SK-N-SH treated with all-trans-retinoic acid at 6 μM for 48 hours (cell line): ENCODE data around the gene TTLL7.

Experiments
- ATAC-seq: fragments of 200-7000 bp; cut with Tn5 transposase; 3 replicates; pipeline ENCODE4 v1.9.1; 2020; ENCODE audit warnings: mild to moderate bottlenecking, moderate library complexity
- ARNTL ChIP-seq: fragments of 450-650 bp; formaldehyde crosslinking; IDR thresholded peaks from 2 replicates; pipeline ENCODE4 v1.5.0; 2020; ENCODE audit warnings: low read depth, mild to moderate bottlenecking, moderate library complexity, borderline replicate concordance
- BACH2 ChIP-seq: fragments of 250-450 bp; sonication (Bioruptor Pico); IDR thresholded peaks from 2 replicates; pipeline ENCODE4 v1.9.0; 2021; ENCODE audit warnings: mild to moderate bottlenecking, borderline replicate concordance
- CSDC2 ChIP-seq: fragments of 250-450 bp; sonication (Bioruptor Pico); IDR thresholded peaks from 2 replicates; pipeline ENCODE4 v1.5.0; 2020; ENCODE audit warnings: mild to moderate bottlenecking, moderate library complexity
- ESRRG ChIP-seq: fragments of 250-450 bp; sonication (Bioruptor Pico); IDR thresholded peaks from 2 replicates; pipeline ENCODE4 v1.6.1; 2021; ENCODE audit warnings: mild to moderate bottlenecking
- GLIS3 ChIP-seq: fragments of 250-450 bp; sonication (Bioruptor Pico); IDR thresholded peaks from 2 replicates; pipeline ENCODE4 v1.5.0; 2020; ENCODE audit warnings: mild to moderate bottlenecking, moderate library complexity
- OSR1 ChIP-seq: fragments of 250-450 bp; sonication (Bioruptor Pico); IDR thresholded peaks from 2 replicates; pipeline ENCODE4 v1.8.0; 2022; ENCODE audit warnings: moderate library complexity, mild to moderate bottlenecking, inconsistent platforms
- PPARA ChIP-seq: fragments of 250-450 bp; sonication (Bioruptor Pico); IDR thresholded peaks from 2 replicates; pipeline ENCODE4 v1.5.0; 2020; ENCODE audit warnings: mild to moderate bottlenecking, borderline replicate concordance
- RARB ChIP-seq: fragments of 250-450 bp; sonication (Bioruptor Pico); IDR thresholded peaks from 2 replicates; pipeline ENCODE4 v1.8.0; 2021; ENCODE audit warnings: mild to moderate bottlenecking, moderate library complexity
- SNAI2 ChIP-seq: fragments of 250-450 bp; sonication (Bioruptor Pico); IDR thresholded peaks from 2 replicates; pipeline ENCODE4 v1.5.0; 2020; ENCODE audit warnings: mild to moderate bottlenecking, moderate library complexity
- TCF4 ChIP-seq: fragments of 250-450 bp; sonication (Bioruptor Pico); IDR thresholded peaks from 2 replicates; pipeline ENCODE4 v1.8.0; 2021; ENCODE audit warnings: mild to moderate bottlenecking, moderate library complexity, borderline replicate concordance
- TOX ChIP-seq: fragments of 250-450 bp; sonication (Bioruptor Pico); IDR thresholded peaks from 2 replicates; pipeline ENCODE4 v1.8.0; 2021; ENCODE audit warnings: mild to moderate bottlenecking, moderate library complexity, borderline replicate concordance
- ZC3H10 ChIP-seq: fragments of 250-450 bp; sonication (Bioruptor Pico); IDR thresholded peaks from 2 replicates; pipeline ENCODE4 v1.5.1; 2021; ENCODE audit warnings: mild to moderate bottlenecking, moderate library complexity
- ZFP3 ChIP-seq: fragments of 250-450 bp; sonication (Bioruptor Pico); IDR thresholded peaks from 2 replicates; pipeline ENCODE4 v1.5.0; 2020; ENCODE audit warnings: mild to moderate bottlenecking, moderate library complexity
- ZFP30 ChIP-seq: fragments of 450-650 bp; formaldehyde crosslinking; IDR thresholded peaks from 2 replicates; pipeline ENCODE4 v1.5.0; 2022; ENCODE audit warnings: mild to moderate bottlenecking, moderate library complexity
- ZNF565 ChIP-seq: fragments of 450-650 bp; formaldehyde crosslinking; conservative IDR thresholded peaks from 2 replicates; pipeline ENCODE4 v1.5.0; 2020; ENCODE audit warnings: low read depth, mild to moderate bottlenecking, moderate library complexity
- ZNF8 ChIP-seq: fragments of 450-650 bp; formaldehyde crosslinking; IDR thresholded peaks from 2 replicates; pipeline ENCODE4 v1.5.0; 2020; ENCODE audit warnings: mild to moderate bottlenecking, moderate library complexity
- TF ChIP-seq, protein P1 (sequence below): fragments of 250-450 bp; sonication (Bioruptor Pico); IDR thresholded peaks from 2 replicates; pipeline ENCODE4 v1.8.0; 2020; ENCODE audit warnings: mild to moderate bottlenecking, moderate library complexity, borderline replicate concordance
- TF ChIP-seq, protein P2 (sequence below): fragments of 250-450 bp; sonication (Bioruptor Pico); IDR thresholded peaks from 2 replicates; pipeline ENCODE4 v1.8.0; 2021; ENCODE audit warnings: low read depth, mild to moderate bottlenecking, moderate library complexity, borderline replicate concordance
- TF ChIP-seq, protein P3 (sequence below): fragments of 250-450 bp; sonication (Bioruptor Pico); IDR thresholded peaks from 2 replicates; pipeline ENCODE4 v1.5.0; 2020; ENCODE audit warnings: mild to moderate bottlenecking, moderate library complexity

The TTLL7 gene

DNA sequence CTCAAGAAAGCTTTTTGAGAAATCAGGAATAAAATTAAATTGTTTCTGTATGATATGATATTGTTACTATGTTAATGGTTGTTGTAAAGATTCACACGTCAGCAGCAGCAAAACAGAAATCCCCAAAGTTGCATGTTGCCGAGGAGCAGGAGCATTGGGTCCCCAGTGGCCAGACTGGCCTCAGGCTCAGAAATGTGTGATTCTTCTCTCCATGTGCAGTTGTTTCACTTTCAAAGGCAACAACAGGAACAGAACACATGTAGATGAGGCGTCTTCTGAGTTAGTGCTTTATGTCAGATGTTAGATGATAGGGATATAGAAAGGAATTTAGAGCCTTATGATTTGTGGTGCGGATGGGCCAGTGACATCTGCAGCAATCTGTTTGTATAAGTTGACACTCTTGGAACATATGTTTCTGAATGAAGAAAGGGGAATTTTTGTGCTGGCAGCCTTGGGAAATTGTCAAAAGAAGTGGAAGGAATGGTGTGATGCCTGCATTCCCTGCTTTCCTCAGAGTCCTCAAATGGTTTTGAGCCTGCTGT lies 2.1 kb upstream of the TTLL7 start (continued):
- TF ChIP-seq, protein P1, sequence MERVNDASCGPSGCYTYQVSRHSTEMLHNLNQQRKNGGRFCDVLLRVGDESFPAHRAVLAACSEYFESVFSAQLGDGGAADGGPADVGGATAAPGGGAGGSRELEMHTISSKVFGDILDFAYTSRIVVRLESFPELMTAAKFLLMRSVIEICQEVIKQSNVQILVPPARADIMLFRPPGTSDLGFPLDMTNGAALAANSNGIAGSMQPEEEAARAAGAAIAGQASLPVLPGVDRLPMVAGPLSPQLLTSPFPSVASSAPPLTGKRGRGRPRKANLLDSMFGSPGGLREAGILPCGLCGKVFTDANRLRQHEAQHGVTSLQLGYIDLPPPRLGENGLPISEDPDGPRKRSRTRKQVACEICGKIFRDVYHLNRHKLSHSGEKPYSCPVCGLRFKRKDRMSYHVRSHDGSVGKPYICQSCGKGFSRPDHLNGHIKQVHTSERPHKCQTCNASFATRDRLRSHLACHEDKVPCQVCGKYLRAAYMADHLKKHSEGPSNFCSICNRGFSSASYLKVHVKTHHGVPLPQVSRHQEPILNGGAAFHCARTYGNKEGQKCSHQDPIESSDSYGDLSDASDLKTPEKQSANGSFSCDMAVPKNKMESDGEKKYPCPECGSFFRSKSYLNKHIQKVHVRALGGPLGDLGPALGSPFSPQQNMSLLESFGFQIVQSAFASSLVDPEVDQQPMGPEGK (CRISPR knock-in tag): no peak
- TF ChIP-seq RARB (CRISPR knock-in tag): no peak
- TF ChIP-seq TOX: no peak
- no peak for TF ChIP-seq ZNF8 (CRISPR knock-in tag)
- no peak for TF ChIP-seq ARNTL (CRISPR knock-in tag)
- no peak for TF ChIP-seq ZNF565 (CRISPR knock-in tag)
- TF ChIP-seq ZFP3 (CRISPR knock-in tag): no peak

DNA sequence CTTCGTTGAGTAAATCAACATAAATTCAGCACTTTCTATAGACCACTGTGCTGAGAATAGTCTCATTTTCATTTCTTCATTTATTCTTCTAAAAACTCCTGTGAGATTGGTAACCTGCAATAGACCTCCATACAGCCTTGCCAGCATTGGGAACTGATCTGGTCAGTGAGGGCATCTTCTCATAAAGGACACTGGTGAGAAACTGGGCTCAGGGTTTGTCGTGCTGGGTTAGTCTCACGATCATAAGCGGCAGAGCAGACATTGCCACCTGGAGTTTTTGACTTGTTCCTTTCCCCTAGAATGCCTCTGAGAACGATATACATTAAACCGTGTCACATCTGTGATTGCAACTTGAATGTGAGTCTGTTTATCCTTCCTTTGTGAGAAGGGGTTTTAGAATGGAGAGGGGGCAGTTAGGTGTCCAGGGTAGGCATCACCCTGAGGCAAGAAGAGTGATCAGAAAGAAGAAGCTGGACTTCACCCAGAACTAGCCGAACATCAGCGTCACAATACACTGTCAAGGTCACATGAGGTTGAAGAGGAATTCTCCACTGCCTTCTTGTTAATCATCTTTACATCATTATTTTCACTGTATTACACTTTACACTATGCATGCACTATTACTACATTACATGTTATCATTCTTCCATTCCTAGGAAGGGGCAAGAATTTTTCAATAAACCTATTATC lies 1.4 kb upstream of the TTLL7 start:
- ATAC-seq: no peak
- TF ChIP-seq, protein P2, sequence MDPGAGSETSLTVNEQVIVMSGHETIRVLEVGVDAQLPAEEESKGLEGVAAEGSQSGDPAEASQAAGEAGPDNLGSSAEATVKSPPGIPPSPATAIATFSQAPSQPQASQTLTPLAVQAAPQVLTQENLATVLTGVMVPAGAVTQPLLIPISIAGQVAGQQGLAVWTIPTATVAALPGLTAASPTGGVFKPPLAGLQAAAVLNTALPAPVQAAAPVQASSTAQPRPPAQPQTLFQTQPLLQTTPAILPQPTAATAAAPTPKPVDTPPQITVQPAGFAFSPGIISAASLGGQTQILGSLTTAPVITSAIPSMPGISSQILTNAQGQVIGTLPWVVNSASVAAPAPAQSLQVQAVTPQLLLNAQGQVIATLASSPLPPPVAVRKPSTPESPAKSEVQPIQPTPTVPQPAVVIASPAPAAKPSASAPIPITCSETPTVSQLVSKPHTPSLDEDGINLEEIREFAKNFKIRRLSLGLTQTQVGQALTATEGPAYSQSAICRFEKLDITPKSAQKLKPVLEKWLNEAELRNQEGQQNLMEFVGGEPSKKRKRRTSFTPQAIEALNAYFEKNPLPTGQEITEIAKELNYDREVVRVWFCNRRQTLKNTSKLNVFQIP: no peak
- TF ChIP-seq ZFP3 (CRISPR knock-in tag) (no peak), GLIS3 (CRISPR knock-in tag) (no peak), BACH2 (CRISPR knock-in tag) (no peak), ESRRG (no peak), SNAI2 (CRISPR knock-in tag) (no peak), TOX (no peak), ZNF565 (CRISPR knock-in tag) (no peak), ZC3H10 (CRISPR knock-in tag) (no peak), RARB (CRISPR knock-in tag) (no peak), ZNF8 (CRISPR knock-in tag) (no peak), CSDC2 (CRISPR knock-in tag) (no peak), ZFP30 (CRISPR knock-in tag) (no peak), ARNTL (CRISPR knock-in tag) (no peak)
- TF ChIP-seq, protein P3, sequence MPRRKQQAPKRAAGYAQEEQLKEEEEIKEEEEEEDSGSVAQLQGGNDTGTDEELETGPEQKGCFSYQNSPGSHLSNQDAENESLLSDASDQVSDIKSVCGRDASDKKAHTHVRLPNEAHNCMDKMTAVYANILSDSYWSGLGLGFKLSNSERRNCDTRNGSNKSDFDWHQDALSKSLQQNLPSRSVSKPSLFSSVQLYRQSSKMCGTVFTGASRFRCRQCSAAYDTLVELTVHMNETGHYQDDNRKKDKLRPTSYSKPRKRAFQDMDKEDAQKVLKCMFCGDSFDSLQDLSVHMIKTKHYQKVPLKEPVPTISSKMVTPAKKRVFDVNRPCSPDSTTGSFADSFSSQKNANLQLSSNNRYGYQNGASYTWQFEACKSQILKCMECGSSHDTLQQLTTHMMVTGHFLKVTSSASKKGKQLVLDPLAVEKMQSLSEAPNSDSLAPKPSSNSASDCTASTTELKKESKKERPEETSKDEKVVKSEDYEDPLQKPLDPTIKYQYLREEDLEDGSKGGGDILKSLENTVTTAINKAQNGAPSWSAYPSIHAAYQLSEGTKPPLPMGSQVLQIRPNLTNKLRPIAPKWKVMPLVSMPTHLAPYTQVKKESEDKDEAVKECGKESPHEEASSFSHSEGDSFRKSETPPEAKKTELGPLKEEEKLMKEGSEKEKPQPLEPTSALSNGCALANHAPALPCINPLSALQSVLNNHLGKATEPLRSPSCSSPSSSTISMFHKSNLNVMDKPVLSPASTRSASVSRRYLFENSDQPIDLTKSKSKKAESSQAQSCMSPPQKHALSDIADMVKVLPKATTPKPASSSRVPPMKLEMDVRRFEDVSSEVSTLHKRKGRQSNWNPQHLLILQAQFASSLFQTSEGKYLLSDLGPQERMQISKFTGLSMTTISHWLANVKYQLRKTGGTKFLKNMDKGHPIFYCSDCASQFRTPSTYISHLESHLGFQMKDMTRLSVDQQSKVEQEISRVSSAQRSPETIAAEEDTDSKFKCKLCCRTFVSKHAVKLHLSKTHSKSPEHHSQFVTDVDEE (CRISPR knock-in tag): no peak
- TF ChIP-seq, protein P1 (CRISPR knock-in tag): no peak

DNA sequence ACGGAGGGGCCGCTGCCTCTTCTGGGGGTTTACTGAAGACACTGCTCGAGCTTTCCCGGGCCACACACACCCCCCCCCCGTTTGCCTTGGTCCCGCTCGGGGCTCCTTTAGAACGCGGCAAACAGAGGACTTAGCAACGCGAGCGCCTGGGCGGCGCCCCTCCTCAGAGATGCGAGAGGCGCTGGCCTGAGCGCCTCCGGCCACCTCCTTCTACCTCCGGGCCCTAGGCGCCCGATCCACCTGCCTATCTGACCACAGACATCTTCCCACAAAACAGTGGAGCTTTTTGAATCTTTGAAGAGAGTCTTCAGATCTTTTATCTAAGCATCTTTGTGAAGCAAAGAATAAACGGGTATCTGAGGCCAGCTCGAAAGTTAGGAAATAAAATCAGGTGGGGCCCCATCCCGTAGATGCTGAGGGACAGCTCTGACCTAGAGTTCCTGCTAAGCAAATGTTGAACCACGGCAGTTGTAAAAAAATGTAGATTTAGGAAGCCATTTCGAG lies 436 bp upstream of the TTLL7 start:
- ATAC-seq: peak; percentile 89
- TF ChIP-seq, protein P1 (CRISPR knock-in tag): no peak
- TF ChIP-seq SNAI2 (CRISPR knock-in tag) (no peak), ESRRG (no peak), ZNF8 (CRISPR knock-in tag) (no peak), ZC3H10 (CRISPR knock-in tag) (no peak), OSR1 (no peak), TCF4 (no peak), GLIS3 (CRISPR knock-in tag) (no peak), ZFP3 (CRISPR knock-in tag) (no peak), RARB (CRISPR knock-in tag) (no peak), ZNF565 (CRISPR knock-in tag) (no peak), PPARA (no peak)
